AG04450 (cell line): ENCODE results near the gene ABL2. TPM values are rescaled to one million over a fixed set of nuclear protein-coding genes. Genes with fewer than 3 reads are reported as not detected.

Experiments
- CTCF ChIA-PET: fragments of 300-600, 350-600 bp; formaldehyde crosslinking; extraction: SDS; loops from one replicate; lab custom pipeline; 2022; ENCODE audit warnings: antibody characterized with exemption, inconsistent platforms; lab: Charles Lee
- POLR2A ChIA-PET: fragments of 350-600 bp; formaldehyde crosslinking; extraction: SDS; loops from one replicate; lab custom pipeline; 2021; ENCODE audit warnings: antibody characterized with exemption, inconsistent platforms; lab: Yijun Ruan, JAX
- DNase-seq: peaks from one replicate; pipeline ENCODE4 v3.0.0-alpha.2; 2011; ENCODE audit warnings: low read depth, low spot score
- H3K27ac ChIP-seq: one replicate; pipeline ENCODE4 v1.5.1; 2012; ENCODE audit warnings: low read depth, low read length, control low read depth
- H3K27me3 ChIP-seq: one replicate; pipeline ENCODE4 v1.6.0; 2012; ENCODE audit warnings: low read length; ENCODE audit not compliant: control insufficient read depth, insufficient read depth
- H3K4me3 ChIP-seq: 2 replicates; pipeline ENCODE4 v1.5.1; 2011; ENCODE audit warnings: mild to moderate bottlenecking, low read depth, low read length, control low read depth
- H3K9me3 ChIP-seq: 2 replicates; pipeline ENCODE4 v1.5.1; 2012; ENCODE audit warnings: low read length; ENCODE audit not compliant: control insufficient read depth, insufficient read depth
- CTCF ChIP-seq: IDR thresholded peaks from 2 replicates; pipeline ENCODE4 v1.5.1; 2011; ENCODE audit warnings: low read depth, low read length, control low read depth, inconsistent platforms
- polyA plus RNA-seq: library from polyadenylated mRNA; depleted of rRNA; stranded (reverse); fragments of >200 nt; gene quantifications from 2 replicates; pipeline ENCODE4 v1.2.3, GENCODE V29; 2011

ABL2 gene
- polyA plus RNA-seq, 1 experiment, result 13.9 TPM

- no peak overlapping the region for H3K27ac ChIP-seq
- ChIA-PET POLR2A (interaction anchor here (0.7 kb wide), 1 partner anchor 16 kb away, joined by 3 read pairs; no protein-coding TSS in a partner anchor), CTCF (interaction anchor here (1.4 kb wide), 1 partner anchor 18 kb away, joined by 4 read pairs; no protein-coding TSS in a partner anchor)
- no peaks in the 10 kb centered on the region for H3K9me3 ChIP-seq
- H3K27me3 ChIP-seq, result no peaks in the 10 kb centered on the region
- no peak for TF ChIP-seq CTCF
- no peak overlapping the region for H3K4me3 ChIP-seq
- DNase-seq, result no peak
These were observed 167.9 kb downstream of the ABL2 start for GRCh38 chr1:179061360-179062282.

GRCh38 chr1:179058487-179059483 is 170.7 kb downstream of the ABL2 start:
- DNase-seq, result no peak
- no peak for TF ChIP-seq CTCF
- H3K9me3 ChIP-seq, result no peaks in the 10 kb centered on the region
- CTCF ChIA-PET, result interaction anchor here (0.6 to 1.6 kb wide), 4 partner anchors 56 to 759 kb away, joined by 3 to 6 read pairs (median 4); no protein-coding TSS in a partner anchor
- no peak overlapping the region for H3K4me3 ChIP-seq
- POLR2A ChIA-PET, result no interaction called here
- no peak overlapping the region for H3K27ac ChIP-seq
- H3K27me3 ChIP-seq, result no peaks in the 10 kb centered on the region

DNA sequence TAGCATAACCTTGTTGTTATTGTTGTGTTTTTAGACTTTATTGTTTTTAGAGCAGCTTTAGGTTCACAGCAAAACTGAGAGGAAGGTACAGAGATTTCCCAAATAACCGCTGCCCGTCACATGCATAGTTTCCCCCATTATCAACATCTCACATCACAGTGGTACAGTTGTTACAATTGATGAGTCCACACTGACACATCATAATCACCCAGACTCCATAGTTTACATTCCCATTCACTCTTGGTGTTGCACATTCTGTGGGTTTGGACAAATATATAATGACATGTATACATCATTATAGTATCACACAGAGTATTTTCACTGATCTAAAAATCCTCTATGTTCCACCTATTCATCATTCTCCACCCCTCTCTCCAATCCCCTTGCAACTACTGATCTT is 173.5 kb downstream of the ABL2 start:
- POLR2A ChIA-PET, result no interaction called here
- TF ChIP-seq CTCF, result no peak

DNA sequence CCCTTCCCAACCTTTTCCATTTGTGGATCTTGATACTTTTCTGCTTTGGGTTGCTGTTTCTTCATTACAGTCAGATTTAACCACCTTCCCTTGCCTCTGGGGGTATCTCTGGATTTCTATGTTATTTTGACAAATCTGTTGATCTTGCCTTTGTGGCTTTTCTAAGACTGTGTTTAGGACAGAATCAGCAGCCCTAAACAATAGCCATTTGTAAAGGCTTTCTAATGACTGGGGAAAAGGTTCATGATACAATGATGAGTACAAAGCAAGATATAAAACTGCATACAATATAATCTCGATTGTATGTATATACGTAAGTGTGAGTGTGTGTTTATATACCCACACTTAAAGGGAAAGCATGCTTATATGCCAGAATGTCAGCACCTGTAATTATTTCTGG is 176.0 kb downstream of the ABL2 start:
- no peak for DNase-seq
- TF ChIP-seq CTCF, result no peak
- Histone ChIP-seq H3K27ac (no peak overlapping the region), H3K27me3 (no peaks in the 10 kb centered on the region), H3K4me3 (no peak overlapping the region), H3K9me3 (no peaks in the 10 kb centered on the region)
- CTCF ChIA-PET, result no interaction called here
- POLR2A ChIA-PET, result no interaction called here

More for the DNA sequence above, 173.5 kb downstream of the ABL2 start:
- Histone ChIP-seq H3K27me3 (no peaks in the 10 kb centered on the region), H3K4me3 (no peak overlapping the region), H3K9me3 (no peaks in the 10 kb centered on the region), H3K27ac (no peak overlapping the region)
- CTCF ChIA-PET, result interaction anchor here (1.0 kb wide), 1 partner anchor 23 kb away, joined by 3 read pairs; no protein-coding TSS in a partner anchor
- DNase-seq, result no peak
